ENCODE results near the gene NHLRC2.
"Not testable (repeated sequence)": the region's sequence is repeated elsewhere in the genome, so short reads cannot be mapped to it uniquely, and the experiment has no call there.

The NHLRC2 gene

DNA sequence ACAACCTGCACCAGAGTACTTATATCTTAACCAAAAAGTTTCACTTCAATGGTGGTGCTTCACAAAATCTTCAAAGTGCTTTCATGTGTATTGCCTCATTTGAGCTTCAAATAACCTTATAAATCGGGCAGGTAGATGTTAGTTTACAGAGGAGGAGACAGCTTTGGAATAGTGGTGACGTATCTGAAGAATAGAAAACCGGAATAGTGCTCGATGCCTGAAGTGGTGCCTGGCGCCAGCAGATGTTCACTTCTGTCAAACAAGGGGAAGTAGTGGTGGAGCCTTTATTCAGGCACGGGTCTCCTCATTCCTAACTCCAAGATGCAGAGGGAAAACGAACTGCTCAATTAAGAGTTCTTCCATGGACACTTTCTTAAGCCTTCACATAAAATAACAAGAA is 58.1 kb downstream of the NHLRC2 start:
- DNase-seq, result no peak

DNA sequence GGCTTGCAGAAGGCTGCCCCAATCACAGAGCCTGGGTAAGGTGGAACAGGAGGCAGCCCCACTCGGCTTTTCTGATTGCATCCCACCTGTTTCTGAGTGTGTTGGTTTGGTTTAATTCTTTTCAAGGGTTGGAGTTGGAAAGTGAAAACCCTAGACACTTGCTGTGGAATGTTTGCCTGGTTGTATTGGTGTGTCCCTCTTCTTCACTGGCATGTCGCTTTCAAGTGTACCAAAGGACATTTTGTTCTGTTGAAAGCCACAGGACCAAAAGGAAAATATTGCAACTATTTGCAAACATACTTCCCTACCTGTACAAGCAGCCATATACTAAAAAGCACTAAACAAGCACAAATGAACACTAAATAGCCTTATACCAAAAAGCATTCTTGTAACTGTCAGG is 60.5 kb downstream of the NHLRC2 start:
- no peak for DNase-seq

DNA sequence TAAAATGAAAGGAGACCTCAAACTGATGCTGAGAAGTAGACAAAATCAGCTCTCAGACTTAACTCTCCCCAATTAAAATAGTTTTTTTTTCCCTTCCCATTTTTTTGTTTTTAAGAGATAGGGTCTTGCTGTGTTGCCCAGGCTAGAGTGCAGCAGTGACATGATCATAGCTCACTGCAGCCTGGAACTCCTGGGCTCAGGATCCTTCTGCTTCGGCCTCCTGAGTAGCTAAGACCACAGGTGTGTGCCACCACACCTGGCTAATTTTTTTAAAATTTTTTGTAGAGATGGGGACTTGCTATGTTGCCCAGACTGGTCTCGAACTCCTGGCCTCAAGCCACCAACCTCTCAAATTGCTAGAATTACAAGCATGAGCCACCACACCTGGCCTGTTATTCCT is 61.1 kb downstream of the NHLRC2 start:
- no peak for DNase-seq

DNA sequence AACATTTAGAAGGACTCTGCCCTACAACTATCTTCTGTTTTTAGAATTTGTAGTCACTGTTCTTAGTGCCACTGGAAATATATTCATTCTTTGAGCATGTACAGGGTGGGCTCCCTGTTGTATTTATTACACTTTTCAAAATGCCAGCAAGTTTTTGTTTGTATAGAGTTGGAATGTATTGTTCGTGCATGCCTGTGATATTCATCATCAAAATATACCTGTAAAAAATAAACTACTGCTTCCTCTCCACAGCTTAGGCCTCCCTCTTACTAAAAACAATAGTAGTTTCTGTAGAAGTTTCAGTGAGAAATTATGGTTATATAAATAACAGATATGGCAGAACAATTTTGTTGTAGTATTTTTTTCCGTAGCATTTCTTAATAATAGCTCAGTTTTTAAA is 61.6 kb downstream of the NHLRC2 start:
- DNase-seq, result no peak

DNA sequence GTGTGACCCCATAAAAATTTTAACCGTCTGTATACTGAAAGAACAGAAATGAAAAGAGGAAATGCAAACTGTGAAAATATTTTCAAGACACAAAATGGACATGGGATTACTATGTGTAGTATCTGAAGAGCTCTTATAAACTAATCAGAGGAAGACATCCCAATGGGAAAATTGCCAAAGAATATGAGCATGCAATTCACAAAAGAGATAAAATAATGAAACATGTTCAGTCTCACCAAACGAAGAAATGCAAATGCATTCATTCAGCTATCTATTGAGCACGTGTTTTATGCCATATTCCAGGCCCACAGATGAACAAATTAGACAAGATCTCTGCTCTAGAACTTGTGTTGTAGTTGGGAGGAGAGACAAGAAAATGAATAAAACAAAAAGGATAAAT is 63.2 kb downstream of the NHLRC2 start:
- DNase-seq, result no peak

DNA sequence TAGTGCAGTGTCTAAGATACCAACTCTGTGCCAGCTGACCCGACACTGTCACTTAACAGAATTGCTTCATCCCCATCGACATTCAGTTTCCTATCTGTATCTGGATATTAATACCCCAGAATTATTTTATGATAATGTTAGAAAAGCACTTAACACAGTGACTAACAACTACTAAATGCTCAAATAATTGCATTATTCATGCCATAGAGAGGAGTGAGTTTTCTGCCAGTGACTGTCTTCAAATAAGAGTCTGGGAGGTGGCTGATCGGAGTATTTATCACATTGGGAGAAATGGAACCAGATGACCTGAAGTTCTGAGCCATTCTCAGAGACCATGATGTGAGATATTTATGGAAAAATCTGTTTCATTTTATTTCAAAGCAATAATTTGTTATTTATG is 65.7 kb downstream of the NHLRC2 start:
- DNase-seq, result no peak

DNA sequence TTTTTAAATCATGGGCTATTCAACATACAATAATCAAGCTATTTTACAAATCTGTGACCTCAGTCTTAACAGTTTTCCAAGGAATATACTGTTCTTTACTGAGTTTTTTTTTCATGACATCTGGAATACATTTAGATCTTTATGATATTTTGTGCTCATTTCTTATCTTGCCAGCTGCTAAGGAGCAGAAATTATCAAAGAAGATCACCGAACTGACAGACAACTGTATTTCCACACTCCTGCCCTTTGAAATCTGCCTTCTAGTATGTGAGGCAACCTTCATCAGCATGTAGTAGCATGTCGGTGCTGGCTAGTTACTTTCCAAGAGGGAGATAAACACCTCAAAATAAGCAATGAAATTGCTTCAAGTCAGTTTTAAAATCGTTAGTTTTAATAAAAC is 66.4 kb downstream of the NHLRC2 start:
- DNase-seq, result no peak

DNA sequence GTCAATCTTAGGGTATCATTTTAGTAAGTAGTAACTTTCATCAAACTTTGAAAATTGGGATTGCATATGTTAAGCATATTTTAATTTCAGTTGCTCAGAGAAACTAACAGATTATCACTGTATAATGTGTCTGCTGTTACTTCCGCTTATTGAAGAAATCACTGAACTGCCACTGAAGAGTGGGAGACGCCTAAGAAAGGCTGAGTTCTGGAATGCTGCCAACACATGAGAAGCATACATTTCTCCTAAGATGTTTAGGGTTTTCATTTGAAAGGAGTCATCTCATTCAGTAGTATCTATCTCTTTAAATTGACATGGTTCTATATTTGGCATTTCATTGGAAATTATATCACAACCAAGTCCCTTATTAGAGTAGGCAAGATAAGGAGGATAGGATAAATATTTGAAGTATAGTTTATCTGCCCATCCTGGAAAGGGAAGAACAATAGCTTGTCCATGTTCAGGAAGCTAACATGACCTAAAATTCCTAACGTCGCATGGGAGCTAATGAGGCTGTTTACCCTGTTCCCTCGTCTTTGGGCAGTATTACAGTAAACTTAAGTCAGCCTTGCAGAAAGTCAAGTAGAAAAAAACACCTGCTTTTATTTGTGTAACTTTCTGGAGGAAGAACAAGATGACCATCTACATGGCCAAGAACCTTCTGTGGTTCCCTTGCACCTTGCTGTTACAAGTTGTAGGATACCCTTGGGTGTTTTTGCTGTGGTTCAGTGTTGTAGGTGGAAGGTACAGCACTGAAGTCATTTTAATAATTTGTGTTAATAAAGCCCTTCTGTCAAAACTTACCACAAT is 67.3 kb downstream of the NHLRC2 start:
- DNase-seq, result no peak

DNA sequence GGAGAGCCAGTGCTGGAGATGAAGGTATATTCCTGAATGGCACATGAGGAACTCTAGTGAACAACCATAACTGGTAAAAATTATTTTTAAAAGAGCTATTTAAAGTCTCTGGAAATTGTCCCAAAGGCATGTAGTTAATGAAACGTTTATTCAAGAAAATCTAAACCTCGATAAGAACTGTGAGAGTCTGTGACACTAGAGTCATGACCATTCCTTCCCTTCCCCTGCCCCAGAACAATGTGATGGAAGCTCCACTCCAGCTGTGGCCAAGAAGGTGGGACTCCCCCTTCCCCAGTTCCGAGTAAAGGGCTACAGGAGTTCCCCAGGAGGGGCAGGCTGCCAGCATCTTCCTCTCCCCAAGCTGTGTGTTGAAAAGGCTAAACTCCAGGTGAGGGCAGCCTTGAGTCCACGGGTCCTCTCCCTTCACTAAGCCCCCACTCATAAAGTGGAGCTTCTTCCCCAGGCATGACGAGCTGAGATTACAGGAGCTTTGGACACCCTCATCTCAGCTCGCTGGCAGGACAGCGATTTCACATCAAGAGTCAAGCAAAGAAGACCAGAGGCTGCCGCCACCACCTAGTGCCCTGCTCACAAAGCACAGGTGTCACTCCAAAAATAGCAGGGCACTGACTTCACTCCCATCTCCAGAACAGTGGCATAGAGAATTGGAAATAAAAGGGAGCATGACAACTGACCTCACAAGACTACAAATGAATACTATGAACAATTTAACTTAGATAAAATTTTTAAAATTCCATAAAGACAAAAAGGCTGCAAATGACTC is 68.5 kb downstream of the NHLRC2 start:
- no peak for DNase-seq

DNA sequence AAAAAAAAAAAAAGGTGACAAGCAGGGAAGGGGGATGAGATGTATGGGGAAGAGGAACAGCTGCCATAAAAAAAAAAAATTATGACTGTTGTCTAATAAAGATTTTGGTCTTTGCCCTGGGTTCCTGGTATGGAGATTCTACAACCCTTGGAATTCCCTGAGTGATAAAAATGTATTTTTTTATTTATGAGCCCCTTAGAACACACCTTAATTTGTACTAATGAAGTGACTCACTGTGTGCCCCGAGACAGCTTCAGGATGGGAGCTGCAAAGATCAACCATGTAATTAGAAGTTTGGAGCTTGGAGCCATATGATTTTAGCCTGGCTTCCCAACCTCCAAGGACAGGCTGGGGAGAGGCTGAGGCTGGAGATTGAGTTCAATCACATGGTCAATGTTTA is 69.7 kb downstream of the NHLRC2 start:
- DNase-seq, result no peak

DNA sequence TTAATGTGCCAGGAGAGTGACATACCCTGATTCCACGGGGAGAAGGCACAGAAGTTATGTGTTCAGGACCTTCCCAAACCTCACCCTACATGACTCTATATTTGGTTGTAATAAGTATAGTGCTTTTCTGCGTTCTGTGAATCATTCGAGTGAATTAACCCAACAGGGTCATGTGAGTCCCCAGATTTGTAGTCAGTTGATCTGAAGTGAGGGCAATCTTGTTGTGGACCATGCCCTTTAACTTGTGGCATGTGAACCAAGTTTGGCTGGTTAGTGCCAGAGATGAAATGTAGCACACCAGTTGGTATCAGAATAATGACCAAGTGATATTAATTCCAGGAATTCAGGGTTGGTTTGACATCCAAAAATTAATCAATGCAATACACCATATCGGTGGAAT is 70.2 kb downstream of the NHLRC2 start:
- no peak for DNase-seq

DNA sequence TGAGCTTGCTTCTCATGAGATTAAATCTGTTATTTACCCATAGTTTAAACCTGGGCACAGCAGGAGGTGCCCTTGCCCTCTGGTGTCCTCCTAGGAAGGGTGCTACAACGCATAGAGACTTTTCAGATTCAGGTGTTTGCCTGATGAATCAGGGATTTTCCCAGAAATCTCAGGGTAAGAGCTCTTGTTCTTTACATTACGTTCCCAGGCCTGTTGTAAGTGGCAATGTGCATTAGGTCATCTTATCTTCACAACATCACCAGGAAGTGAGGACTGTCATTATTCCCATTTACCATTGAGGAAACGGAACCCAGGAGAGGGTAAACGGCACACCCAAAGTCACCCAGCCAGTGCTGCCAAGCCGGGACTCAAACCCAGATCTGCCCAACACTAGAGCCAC is 73.0 kb downstream of the NHLRC2 start:
- no peak for DNase-seq

DNA sequence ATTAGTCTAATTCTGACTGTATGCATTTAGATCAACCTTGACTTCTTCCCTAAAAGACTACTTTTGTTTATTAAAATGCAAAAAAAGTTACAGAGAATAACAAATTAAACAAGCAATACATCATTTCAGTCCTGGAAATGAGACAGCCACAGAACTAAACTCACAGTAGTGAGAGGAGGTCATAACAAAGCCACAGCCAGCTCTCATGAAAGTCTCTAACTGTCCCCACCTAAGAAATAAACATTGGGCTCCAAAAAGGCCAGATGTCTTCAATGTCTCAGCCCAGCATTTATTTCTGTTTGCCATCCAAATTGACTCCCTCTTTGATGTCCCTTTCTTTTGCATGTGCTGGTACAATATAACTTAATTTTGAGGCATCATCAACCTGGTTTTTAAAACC is 74.4 kb downstream of the NHLRC2 start:
- no peak for DNase-seq

DNA sequence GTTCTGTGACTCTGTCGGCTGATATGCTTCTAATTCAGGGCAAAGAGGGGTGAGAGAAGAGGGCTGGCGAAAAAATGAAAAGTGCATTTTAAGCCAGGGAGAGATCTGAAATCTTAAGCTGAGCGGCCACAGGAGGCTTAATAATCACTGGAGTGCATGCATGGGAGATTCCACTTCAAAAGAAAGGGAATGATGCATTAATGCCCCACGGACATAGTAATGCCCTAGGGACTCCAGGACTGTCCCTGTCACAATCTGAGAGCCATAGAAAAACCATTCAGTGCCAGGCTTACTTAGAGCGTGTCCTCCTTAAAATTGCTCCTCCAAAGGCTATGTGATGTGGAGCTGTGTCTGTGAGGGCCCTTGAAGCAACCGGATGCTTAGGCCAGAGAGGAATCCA is 75.1 kb downstream of the NHLRC2 start:
- DNase-seq, result no peak

DNA sequence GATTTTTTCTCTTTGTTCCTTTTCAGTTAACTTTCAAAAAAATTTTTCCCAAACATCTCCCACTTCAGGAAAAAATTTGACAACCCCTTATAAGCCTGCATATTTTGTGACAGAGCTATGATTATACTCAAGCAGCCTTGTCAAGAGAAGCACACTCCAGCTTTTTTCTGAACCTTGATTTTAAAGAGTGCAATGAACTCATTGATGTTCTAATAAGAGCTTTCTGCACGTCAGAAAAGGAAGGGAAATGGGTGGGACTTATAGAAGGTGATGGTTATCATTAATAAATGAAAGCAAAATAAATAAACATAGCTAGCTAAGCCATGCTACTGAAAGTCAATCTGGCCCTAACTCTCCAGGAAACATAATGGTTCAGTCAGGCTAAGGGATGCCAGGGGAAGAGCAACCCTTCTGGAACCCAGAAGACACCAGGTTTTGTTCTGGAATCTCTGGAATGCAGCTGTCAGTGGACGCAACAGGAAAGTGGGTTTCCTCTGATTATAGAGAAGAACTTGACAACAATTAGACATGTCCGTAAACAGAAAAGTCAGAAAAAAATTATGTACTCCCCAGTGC is 76.1 kb downstream of the NHLRC2 start:
- DNase-seq, result no peak

DNA sequence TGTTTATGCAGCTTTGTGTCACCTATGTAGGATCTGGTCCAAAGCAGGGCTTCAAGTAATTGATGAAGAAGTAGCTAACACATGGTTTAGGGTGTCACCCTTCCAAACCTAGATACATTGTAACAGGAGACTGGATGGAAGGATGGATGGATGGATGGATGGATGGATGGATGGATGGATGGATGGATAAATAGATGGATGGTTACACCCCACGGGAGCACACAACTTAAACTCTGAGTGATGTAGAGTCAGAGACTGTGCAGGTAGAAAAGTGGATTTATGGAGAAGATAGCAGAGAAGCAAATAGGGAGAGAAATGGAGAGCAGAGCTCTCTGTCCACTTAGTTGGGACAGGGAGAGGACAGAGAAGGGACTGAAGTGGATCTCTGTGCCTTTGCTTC is 78.4 kb downstream of the NHLRC2 start:
- DNase-seq, result no peak

DNA sequence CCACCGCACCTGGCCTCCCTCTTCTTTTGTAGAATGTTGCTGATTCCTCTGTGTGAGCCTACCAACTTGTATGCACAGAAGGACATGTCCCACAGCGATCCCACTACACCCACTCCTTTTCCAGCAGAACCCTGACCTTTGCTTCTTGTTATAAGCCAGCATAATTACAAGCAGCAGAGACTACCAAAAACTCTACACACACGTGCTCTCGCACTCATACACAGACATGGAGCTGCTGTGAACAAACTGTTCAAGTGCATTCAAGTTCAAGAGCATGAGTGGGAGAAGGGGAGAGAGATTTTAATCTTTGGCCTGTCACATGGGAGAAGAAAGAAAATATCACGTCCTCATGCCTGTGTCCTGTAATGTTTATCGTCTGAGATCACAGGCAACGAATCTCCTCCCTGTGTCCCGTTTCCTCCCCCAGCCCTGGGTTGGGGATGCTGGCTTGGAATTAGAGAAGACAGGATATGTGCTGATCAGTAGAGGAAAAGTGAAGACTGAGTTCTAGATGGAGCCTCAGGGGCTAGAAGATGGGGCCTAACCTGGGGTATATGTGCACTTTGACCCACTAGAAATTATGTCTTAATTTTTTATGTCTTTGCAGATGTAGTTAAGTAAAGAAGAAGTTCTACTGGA is 79.6 kb downstream of the NHLRC2 start:
- no peak for DNase-seq

DNA sequence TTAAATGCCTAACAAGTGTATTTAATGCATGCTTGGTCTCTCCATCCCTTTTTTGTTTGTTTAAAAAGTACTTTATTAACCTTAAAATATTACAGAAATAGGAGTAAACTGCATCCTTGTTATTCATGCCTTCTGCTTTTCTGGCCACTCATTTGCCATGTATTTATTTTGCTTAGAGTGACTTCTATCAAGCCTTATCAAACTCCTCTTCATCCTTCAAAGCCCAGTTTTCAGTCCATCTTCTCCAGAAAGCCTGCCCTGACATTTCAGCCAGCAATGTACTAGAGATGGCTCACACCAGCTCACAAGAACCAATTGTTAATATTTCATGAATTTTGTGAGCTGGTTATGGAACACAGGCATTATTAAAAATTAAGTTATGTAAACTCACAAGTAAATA is 82.8 kb downstream of the NHLRC2 start:
- no peak for DNase-seq

DNA sequence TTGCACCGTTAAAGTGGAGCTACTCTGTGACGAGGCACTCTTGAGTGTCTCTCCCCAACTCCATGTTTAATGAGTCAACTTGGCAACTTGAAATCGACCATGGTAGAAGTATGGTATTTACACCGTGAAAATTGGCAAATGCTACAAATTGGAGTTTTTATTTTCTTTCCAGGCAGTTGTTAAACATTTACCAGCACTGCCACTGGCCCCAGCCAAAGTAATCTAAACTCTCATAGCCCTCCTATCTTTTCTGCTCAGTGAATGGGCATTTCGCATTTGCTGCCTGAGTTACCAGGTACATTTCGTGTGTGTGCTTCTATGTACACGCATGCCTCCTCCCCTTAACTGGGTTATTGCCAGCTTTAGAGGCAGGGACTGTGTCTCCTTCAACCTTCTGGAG is 83.3 kb downstream of the NHLRC2 start:
- DNase-seq, result no peak

DNA sequence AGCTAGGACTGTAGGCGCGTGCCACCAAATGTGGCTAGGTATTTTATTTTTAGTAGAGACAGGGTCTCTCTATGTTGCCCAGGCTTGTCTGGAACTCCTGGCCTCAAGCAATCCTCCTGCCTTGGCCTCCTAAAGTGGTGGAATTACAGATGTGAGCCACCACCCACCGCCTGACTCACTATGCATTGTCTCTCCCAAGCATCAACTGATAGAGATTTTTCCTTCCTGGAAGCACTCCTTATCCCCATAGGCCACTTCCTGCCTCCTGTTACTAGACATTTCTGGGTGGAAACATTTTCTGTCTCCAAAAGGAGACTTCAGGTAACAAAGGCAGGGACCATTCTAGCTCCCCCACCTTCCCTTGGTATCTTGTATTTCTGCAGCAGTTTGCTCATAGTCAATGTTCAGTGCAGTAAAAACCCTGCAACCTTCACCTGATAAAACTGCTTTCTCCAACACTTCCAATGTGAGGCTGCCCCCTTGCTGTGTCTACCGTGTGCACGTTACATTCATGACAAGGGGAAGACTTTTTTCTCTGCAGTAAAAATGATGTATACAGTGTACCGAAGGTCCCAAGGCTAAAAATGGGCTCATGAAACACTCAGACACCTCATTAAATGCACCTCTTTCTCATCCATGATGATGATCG is 84.9 kb downstream of the NHLRC2 start:
- DNase-seq, result no peak

DNA sequence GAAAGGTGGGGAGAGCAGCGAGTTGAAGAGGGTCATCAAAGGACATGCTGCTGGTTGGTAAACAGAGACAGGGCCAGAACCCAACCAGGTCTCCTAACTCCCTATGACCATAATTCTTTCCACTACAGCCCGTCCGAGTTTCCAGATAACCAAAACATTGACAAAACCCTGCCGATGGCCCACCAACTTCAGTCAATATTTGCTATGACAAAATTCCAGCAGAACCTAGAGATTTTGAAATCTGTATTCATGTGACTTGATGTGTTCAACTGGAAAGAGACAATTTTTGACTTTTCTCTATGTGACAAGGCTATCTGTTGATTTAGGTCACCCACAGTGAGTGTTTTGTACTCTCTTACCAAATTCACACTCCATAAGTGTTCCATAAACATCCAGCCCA is 86.7 kb downstream of the NHLRC2 start:
- DNase-seq, result no peak

DNA sequence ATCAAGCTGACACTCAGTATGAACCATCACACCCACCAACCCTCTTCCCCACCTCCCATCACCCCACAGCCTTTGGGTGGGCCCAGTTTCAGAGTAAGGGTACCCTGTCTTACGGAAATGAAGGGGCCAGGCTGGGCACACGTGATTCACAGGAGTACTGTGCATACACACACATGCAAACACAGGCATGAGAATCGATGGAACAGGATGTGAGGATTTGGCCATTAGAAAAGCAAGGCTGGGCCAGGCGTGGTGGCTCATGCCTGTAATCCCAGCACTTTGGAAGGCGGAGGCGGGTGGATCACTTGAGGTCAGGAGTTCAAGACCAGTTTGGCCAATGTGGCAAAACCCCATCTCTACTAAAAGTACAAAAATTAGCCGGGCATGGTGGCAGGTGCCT is 88.7 kb downstream of the NHLRC2 start:
- not testable (repeated sequence) for DNase-seq

DNA sequence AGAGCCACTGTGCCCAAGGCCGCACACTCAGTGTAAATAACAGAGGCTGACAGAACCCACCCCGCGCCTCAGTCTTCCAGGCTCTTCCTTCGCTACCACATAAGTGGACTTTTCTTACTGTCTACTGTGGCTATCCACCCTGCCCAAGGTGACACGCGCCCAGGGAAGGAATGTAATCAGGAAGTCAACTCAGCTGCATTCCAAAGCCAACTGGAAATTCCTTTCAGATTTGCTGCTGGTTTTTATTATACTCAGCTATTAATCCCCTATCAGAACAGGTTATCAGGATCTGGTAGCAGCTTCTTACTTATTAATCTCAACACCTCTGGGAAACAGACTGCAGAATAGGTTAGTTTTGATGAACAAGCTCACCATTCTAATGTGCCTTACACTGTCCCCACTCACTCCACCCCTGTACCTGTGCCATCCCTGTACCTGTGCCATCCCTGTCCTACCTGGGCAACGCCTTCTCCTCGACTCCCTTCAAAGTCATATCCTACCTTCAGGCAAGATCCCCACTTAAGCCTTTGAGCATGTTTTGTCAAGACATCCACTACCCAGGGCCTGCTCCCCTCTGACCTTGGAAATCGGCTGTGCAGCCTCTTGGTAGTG is 90.7 kb downstream of the NHLRC2 start:
- DNase-seq, result no peak
